HCT116 (cell line): ENCODE data around the gene TACC2. TPM values are rescaled to one million over a fixed set of nuclear protein-coding genes. Genes with fewer than 3 reads are reported as not detected.

ENCODE experiments used
- ATAC-seq: fragments of 200-7000 bp; cut with Tn5 transposase; 2 replicates; pipeline ENCODE4 v1.9.1; 2020; ENCODE audit warnings: mild to moderate bottlenecking, moderate library complexity
- BruUV-seq: library from RNA; stranded (reverse); fragments of 400-500 nt; replicated peaks from 2 replicates; lab custom pipeline; 2021; lab: Mats Ljungman, UMichigan
- CTCF ChIA-PET: fragments of 300-600 bp; sonication (Branson Sonifier 250); formaldehyde crosslinking; loops from one replicate; lab custom pipeline; 2021; ENCODE audit warnings: antibody characterized with exemption; lab: Charles Lee
- POLR2A ChIA-PET: fragments of 300-600, 350-600 bp; sonication (Branson Sonifier 250); formaldehyde crosslinking; loops from one replicate; lab custom pipeline; 2021; ENCODE audit warnings: antibody characterized with exemption; lab: Charles Lee
- RAD21 ChIA-PET, 2 experiments: fragments of 300-600 bp; sonication (Branson Sonifier 250); formaldehyde crosslinking; loops; one replicate each; lab custom pipeline; 2023; ENCODE audit warnings: low total read pairs in 2 of 2; ENCODE audit not compliant: uncharacterized antibody in 2 of 2, unreplicated experiment in 2 of 2, low non-redundant PET in 1 of 2; lab: Charles Lee
- DNase-seq: peaks from one replicate; pipeline ENCODE4 v3.0.0-alpha.2; 2010; ENCODE audit warnings: low read depth, low spot score
- H2AFZ ChIP-seq: fragments of 200-600 bp; shearing (Covaris generic), sonication (generic); 2 replicates; pipeline ENCODE4 v1.6.1; 2017; ENCODE audit warnings: low read depth, mixed run types, mixed read lengths, antibody characterized with exemption, low read length; ENCODE audit not compliant: poor library complexity, severe bottlenecking
- H3K27ac ChIP-seq: 2 replicates; pipeline ENCODE4 v1.5.1; 2012; ENCODE audit warnings: low read depth, low read length
- H3K27me3 ChIP-seq: fragments of 200-600 bp; sonication (generic); 2 replicates; pipeline ENCODE4 v1.6.1; 2016; ENCODE audit warnings: mixed run types, low read length, mixed read lengths; ENCODE audit not compliant: insufficient read depth
- H3K36me3 ChIP-seq, 2 experiments: fragments of 200-500 bp in 1 of 2; fragments of 200-600 bp in 1 of 2; sonication (Bioruptor generic) in 1 of 2; sonication (generic) in 1 of 2; 2 replicates each; pipeline versions ENCODE4 v1.5.1 to v1.6.1; 2014 to 2016; ENCODE audit warnings: low read length in 2 of 2, inconsistent platforms in 1 of 2, mixed read lengths in 1 of 2, mixed run types in 1 of 2; ENCODE audit not compliant: insufficient read depth in 2 of 2, control insufficient read depth in 1 of 2
- H3K4me1 ChIP-seq, 2 experiments: fragments of 200-600 bp in 1 of 2; sonication (generic) in 1 of 2; 2 replicates each; pipeline versions ENCODE4 v1.5.1 to v1.6.1; 2012 to 2017; ENCODE audit warnings: low read length in 2 of 2, inconsistent platforms in 1 of 2, mild to moderate bottlenecking in 1 of 2, mixed read lengths in 1 of 2, mixed run types in 1 of 2, moderate library complexity in 1 of 2; ENCODE audit not compliant: insufficient read depth in 2 of 2, control insufficient read depth in 1 of 2
- H3K4me2 ChIP-seq: fragments of 200-600 bp; sonication (generic); 2 replicates; pipeline ENCODE4 v1.6.1; 2017; ENCODE audit warnings: mixed run types, low read length, mixed read lengths
- H3K4me3 ChIP-seq, 2 experiments: fragments of 200-600 bp in 1 of 2; sonication (generic) in 1 of 2; replicated peaks in 1 of 2; 2 replicates each; pipeline ENCODE4 v1.5.1; 2011 to 2016; ENCODE audit warnings: low read length in 2 of 2, control low read depth in 1 of 2, low read depth in 1 of 2, mild to moderate bottlenecking in 1 of 2, mixed read lengths in 1 of 2, mixed run types in 1 of 2
- H3K79me2 ChIP-seq: fragments of 200-600 bp; sonication (generic); 2 replicates; pipeline ENCODE4 v1.6.1; 2017; ENCODE audit warnings: mild to moderate bottlenecking, mixed run types, low read length, moderate library complexity, mixed read lengths; ENCODE audit not compliant: insufficient read depth
- H3K9ac ChIP-seq: fragments of 200-600 bp; sonication (generic); 2 replicates; pipeline ENCODE4 v1.6.1; 2016; ENCODE audit warnings: low read length, mixed read lengths
- H3K9me2 ChIP-seq: fragments of 200-600 bp; sonication (generic), shearing (Covaris generic); 2 replicates; pipeline ENCODE4 v1.6.1; 2017; ENCODE audit warnings: mixed run types, mild to moderate bottlenecking, moderate library complexity; ENCODE audit not compliant: insufficient read depth
- H3K9me3 ChIP-seq, 2 experiments: fragments of 200-500 bp in 1 of 2; fragments of 200-600 bp in 1 of 2; sonication (Bioruptor generic) in 1 of 2; sonication (generic) in 1 of 2; 2 replicates each; pipeline ENCODE4 v1.6.1; 2014 to 2017; ENCODE audit warnings: low read length in 2 of 2, mixed read lengths in 2 of 2, inconsistent platforms in 1 of 2, low read depth in 1 of 2, mild to moderate bottlenecking in 1 of 2, mixed run types in 1 of 2, moderate library complexity in 1 of 2; ENCODE audit not compliant: control insufficient read depth in 1 of 2, insufficient read depth in 1 of 2
- H4K20me1 ChIP-seq: fragments of 200-600 bp; sonication (generic), shearing (Covaris generic); 2 replicates; pipeline ENCODE4 v1.6.1; 2017; ENCODE audit warnings: mixed run types, mild to moderate bottlenecking, moderate library complexity; ENCODE audit not compliant: insufficient read depth
- CEBPB ChIP-seq: IDR thresholded peaks from 2 replicates; pipeline ENCODE4 v1.6.1; 2012; ENCODE audit warnings: low read depth
- EGR1 ChIP-seq: IDR thresholded peaks from 2 replicates; pipeline ENCODE4 v1.6.1; 2012; ENCODE audit warnings: low read depth
- ELF1 ChIP-seq: IDR thresholded peaks from 2 replicates; pipeline ENCODE4 v1.6.1; 2012; ENCODE audit warnings: low read depth, borderline replicate concordance
- EZH2 ChIP-seq: fragments of 200-600 bp; sonication (generic); IDR thresholded peaks from 2 replicates; pipeline ENCODE4 v1.6.1; 2017; ENCODE audit warnings: antibody characterized with exemption, mixed run types
- FOSL1 ChIP-seq: IDR thresholded peaks from 2 replicates; pipeline ENCODE4 v1.6.1; 2012; ENCODE audit warnings: low read depth
- JUND ChIP-seq: IDR thresholded peaks from 2 replicates; pipeline ENCODE4 v1.6.1; 2012
- POLR2A ChIP-seq: IDR thresholded peaks from 2 replicates; pipeline ENCODE4 v1.7.0; 2011; ENCODE audit warnings: borderline replicate concordance; ENCODE audit not compliant: insufficient read depth, insufficient read length; ENCODE audit errors: extremely low read depth
- POLR2AphosphoS5 ChIP-seq: IDR thresholded peaks from 2 replicates; pipeline ENCODE4 v1.6.1; 2011; ENCODE audit warnings: mild to moderate bottlenecking, low read depth, low read length, moderate library complexity
- SIN3A ChIP-seq: IDR thresholded peaks from 2 replicates; pipeline ENCODE4 v1.6.1; 2012; ENCODE audit warnings: low read depth
- SP1 ChIP-seq: IDR thresholded peaks from 2 replicates; pipeline ENCODE4 v1.6.1; 2012; ENCODE audit warnings: low read depth
- TCF7L2 ChIP-seq: IDR thresholded peaks from 2 replicates; pipeline ENCODE4 v1.7.0; 2011; ENCODE audit warnings: borderline replicate concordance, inconsistent platforms; ENCODE audit not compliant: insufficient read depth, insufficient read length; ENCODE audit errors: extremely low read depth
- ZFX ChIP-seq: fragments of 450-650 bp; IDR thresholded peaks from 2 replicates; pipeline ENCODE4 v1.6.1; 2017
- ZNF274 ChIP-seq: fragments of 200-500 bp; sonication (Bioruptor generic); IDR thresholded peaks from 2 replicates; pipeline ENCODE4 v1.6.1; 2014; ENCODE audit warnings: mild to moderate bottlenecking, low read depth, low read length, inconsistent platforms
- intact Hi-C: fragments of 100-400 bp; cut with micrococcal nuclease; formaldehyde crosslinking; loops from 2 replicates; pipeline ENCODE4 v1.10.0; 2022
- total RNA-seq: library from RNA; stranded (reverse); gene quantifications from one replicate; pipeline ENCODE4 v1.2.1, GENCODE V29; 2021; ENCODE audit not compliant: unreplicated experiment
- TF ChIP-seq, protein P1 (sequence below): IDR thresholded peaks from 2 replicates; pipeline ENCODE4 v1.6.1; 2011; ENCODE audit warnings: mild to moderate bottlenecking, low read length, moderate library complexity; ENCODE audit not compliant: insufficient replicate concordance; ENCODE audit errors: extremely low read depth
- TF ChIP-seq, protein P2 (sequence below): IDR thresholded peaks from 2 replicates; pipeline ENCODE4 v1.6.1; 2012
- TF ChIP-seq, protein P3 (sequence below): IDR thresholded peaks from 2 replicates; pipeline ENCODE4 v1.6.1; 2012; ENCODE audit warnings: low read depth
- TF ChIP-seq, protein P4 (sequence below), 3 experiments: fragments of 200-600 bp in 1 of 3; sonication (generic) in 1 of 3; IDR thresholded peaks in 2 of 3; conservative IDR thresholded peaks in 1 of 3; 2 replicates each; pipeline ENCODE4 v1.5.1; 2012 to 2017; ENCODE audit warnings: low read depth in 2 of 3, low read length in 2 of 3, antibody characterized with exemption in 1 of 3, borderline replicate concordance in 1 of 3, control low read depth in 1 of 3, mild to moderate bottlenecking in 1 of 3, mixed read lengths in 1 of 3, mixed run types in 1 of 3, moderate library complexity in 1 of 3; ENCODE audit not compliant: insufficient read depth in 1 of 3

The TACC2 gene
- total RNA-seq, 1 experiment from 2014 or later, result 38.6 TPM

DNA sequence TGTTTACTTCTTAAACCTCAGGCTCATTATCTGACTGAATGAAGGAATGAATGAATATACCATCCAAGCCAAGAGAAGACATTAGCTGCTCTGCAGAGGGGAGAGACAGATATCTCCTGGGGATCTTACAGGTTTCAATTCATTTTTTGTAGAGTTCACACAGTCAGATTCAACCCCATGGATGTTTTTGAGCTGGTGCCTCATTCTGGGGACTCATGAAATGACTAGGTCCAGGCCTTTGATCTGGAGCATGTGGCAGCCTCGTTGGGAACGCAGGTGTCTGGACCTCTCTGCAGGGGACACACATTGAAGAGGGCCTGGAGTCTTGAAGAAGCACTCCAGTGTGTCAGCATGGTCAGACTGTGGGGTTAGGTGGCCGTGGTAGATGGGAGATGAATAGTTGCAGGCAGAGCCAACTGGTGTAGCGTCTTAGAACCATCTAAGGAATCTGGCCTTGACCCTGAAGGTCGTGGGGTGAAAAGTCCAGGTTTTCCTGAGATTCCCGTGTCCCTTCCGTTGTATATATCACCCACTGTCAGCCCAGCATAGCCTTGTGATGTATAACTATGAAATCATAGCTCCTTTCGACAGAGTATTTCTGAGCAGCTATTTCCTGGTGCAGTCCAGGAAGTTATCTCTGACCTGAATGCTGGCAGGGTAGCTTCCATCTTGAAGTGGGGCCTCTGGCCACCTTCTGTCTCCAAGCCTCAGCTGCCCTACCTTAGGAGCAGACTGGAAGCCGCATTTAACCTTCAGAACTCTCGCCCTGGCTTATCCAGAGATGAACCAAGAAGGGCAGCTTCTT is 304.4 kb downstream of the TACC2 start (continued):
- TF ChIP-seq EZH2, result no peak

DNA sequence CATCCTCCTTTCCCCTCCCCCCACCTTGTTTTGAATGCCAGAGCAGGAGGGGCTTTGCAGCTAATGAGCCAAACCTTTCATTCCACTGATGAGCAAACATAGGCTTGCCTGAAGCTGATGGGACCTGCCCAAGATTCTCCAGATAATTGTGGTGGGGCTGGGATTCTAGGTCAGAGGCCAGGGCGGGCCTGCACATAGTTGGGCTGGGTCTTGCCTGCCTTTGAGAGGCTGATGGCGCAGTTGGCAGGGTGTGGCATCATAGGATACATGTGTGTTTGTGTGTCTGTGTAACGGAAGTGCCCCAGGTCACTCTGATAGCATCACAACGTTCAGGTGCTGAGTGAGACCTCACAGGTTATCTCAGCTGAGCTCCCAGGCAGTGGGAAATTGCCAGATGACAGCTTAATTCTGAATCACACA is 305.0 kb downstream of the TACC2 start:
- ChIA-PET RAD21 (no interaction called here), CTCF (interaction anchor here (1.1 kb wide), 1 partner anchor 141 kb away, joined by 3 read pairs; no protein-coding TSS in a partner anchor), POLR2A (no interaction called here)
- Histone ChIP-seq H3K4me1 (peaks cover 0 to 26% of the 10 kb centered on the region in 2 experiments; a peak in 2 of 4 replicates), H3K36me3 (no peaks in the 10 kb centered on the region), H3K27me3 (no peaks in the 10 kb centered on the region), H3K9me3 (no peaks in the 10 kb centered on the region), H3K27ac (no peak overlapping the region), H3K4me3 (no peak overlapping the region), H3K9me2 (no peaks in the 10 kb centered on the region), H3K9ac (no peak overlapping the region), H3K79me2 (no peaks in the 10 kb centered on the region), H4K20me1 (no peaks in the 10 kb centered on the region), H2AFZ (no peak overlapping the region), H3K4me2 (no peak overlapping the region)
- ATAC-seq, result no peak
- intact Hi-C loops, result no loop called here
- no TSS peak for BruUV-seq
- DNase-seq, result no peak
- TF ChIP-seq EZH2 (no peak), FOSL1 (no peak), CEBPB (no peak), JUND (no peak), ZFX (no peak), POLR2A (no peak), TCF7L2 (no peak), EGR1 (no peak), SIN3A (no peak), SP1 (no peak), ZNF274 (no peak), POLR2AphosphoS5 (no peak), ELF1 (no peak)
- TF ChIP-seq, protein P1, sequence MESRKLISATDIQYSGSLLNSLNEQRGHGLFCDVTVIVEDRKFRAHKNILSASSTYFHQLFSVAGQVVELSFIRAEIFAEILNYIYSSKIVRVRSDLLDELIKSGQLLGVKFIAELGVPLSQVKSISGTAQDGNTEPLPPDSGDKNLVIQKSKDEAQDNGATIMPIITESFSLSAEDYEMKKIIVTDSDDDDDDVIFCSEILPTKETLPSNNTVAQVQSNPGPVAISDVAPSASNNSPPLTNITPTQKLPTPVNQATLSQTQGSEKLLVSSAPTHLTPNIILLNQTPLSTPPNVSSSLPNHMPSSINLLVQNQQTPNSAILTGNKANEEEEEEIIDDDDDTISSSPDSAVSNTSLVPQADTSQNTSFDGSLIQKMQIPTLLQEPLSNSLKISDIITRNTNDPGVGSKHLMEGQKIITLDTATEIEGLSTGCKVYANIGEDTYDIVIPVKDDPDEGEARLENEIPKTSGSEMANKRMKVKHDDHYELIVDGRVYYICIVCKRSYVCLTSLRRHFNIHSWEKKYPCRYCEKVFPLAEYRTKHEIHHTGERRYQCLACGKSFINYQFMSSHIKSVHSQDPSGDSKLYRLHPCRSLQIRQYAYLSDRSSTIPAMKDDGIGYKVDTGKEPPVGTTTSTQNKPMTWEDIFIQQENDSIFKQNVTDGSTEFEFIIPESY, result no peak
- TF ChIP-seq, protein P2, sequence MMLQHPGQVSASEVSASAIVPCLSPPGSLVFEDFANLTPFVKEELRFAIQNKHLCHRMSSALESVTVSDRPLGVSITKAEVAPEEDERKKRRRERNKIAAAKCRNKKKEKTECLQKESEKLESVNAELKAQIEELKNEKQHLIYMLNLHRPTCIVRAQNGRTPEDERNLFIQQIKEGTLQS, result no peak
- TF ChIP-seq, protein P3, sequence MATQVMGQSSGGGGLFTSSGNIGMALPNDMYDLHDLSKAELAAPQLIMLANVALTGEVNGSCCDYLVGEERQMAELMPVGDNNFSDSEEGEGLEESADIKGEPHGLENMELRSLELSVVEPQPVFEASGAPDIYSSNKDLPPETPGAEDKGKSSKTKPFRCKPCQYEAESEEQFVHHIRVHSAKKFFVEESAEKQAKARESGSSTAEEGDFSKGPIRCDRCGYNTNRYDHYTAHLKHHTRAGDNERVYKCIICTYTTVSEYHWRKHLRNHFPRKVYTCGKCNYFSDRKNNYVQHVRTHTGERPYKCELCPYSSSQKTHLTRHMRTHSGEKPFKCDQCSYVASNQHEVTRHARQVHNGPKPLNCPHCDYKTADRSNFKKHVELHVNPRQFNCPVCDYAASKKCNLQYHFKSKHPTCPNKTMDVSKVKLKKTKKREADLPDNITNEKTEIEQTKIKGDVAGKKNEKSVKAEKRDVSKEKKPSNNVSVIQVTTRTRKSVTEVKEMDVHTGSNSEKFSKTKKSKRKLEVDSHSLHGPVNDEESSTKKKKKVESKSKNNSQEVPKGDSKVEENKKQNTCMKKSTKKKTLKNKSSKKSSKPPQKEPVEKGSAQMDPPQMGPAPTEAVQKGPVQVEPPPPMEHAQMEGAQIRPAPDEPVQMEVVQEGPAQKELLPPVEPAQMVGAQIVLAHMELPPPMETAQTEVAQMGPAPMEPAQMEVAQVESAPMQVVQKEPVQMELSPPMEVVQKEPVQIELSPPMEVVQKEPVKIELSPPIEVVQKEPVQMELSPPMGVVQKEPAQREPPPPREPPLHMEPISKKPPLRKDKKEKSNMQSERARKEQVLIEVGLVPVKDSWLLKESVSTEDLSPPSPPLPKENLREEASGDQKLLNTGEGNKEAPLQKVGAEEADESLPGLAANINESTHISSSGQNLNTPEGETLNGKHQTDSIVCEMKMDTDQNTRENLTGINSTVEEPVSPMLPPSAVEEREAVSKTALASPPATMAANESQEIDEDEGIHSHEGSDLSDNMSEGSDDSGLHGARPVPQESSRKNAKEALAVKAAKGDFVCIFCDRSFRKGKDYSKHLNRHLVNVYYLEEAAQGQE, result no peak
- TF ChIP-seq, protein P4, sequence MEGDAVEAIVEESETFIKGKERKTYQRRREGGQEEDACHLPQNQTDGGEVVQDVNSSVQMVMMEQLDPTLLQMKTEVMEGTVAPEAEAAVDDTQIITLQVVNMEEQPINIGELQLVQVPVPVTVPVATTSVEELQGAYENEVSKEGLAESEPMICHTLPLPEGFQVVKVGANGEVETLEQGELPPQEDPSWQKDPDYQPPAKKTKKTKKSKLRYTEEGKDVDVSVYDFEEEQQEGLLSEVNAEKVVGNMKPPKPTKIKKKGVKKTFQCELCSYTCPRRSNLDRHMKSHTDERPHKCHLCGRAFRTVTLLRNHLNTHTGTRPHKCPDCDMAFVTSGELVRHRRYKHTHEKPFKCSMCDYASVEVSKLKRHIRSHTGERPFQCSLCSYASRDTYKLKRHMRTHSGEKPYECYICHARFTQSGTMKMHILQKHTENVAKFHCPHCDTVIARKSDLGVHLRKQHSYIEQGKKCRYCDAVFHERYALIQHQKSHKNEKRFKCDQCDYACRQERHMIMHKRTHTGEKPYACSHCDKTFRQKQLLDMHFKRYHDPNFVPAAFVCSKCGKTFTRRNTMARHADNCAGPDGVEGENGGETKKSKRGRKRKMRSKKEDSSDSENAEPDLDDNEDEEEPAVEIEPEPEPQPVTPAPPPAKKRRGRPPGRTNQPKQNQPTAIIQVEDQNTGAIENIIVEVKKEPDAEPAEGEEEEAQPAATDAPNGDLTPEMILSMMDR (IDR thresholded peaks at IDR 0.05 in 2 of 3, conservative IDR thresholded peaks at IDR 0.05 in 1 of 3; ENCODE audit: borderline replicate concordance in 1 of 3, insufficient read depth in 1 of 3, low read depth in 2 of 3, low read length in 2 of 3), result no peak
